Loucy (cell line): ENCODE data around the gene GOLIM4.

Experiments used
- H2AFZ ChIP-seq: fragments of 200-600 bp; sonication (generic); 2 replicates; pipeline ENCODE4 v1.6.0; 2016; ENCODE audit warnings: antibody characterized with exemption, mild to moderate bottlenecking, low read length, moderate library complexity
- H3F3A ChIP-seq: fragments of 200-600 bp; 2 replicates; pipeline ENCODE4 v1.6.0; 2016; ENCODE audit warnings: antibody characterized with exemption, low read depth, mild to moderate bottlenecking
- H3K27me3 ChIP-seq: fragments of 200-600 bp; sonication (generic); 2 replicates; pipeline ENCODE4 v1.6.1; 2014; ENCODE audit warnings: low read length, mild to moderate bottlenecking; ENCODE audit not compliant: insufficient read depth, poor library complexity, severe bottlenecking
- H3K36me3 ChIP-seq: fragments of 200-600 bp; sonication (generic); 2 replicates; pipeline ENCODE4 v1.6.1; 2016; ENCODE audit warnings: low read length; ENCODE audit not compliant: insufficient read depth
- H3K4me1 ChIP-seq: fragments of 200-600 bp; sonication (generic); 2 replicates; pipeline ENCODE4 v1.5.1; 2014; ENCODE audit warnings: low read length, mild to moderate bottlenecking; ENCODE audit not compliant: insufficient read depth, poor library complexity, severe bottlenecking
- H3K4me2 ChIP-seq: fragments of 200-600 bp; sonication (generic); 2 replicates; pipeline ENCODE4 v1.6.0; 2014; ENCODE audit warnings: antibody characterized with exemption, low read length, low read depth, mild to moderate bottlenecking; ENCODE audit not compliant: poor library complexity, severe bottlenecking
- H3K4me3 ChIP-seq: fragments of 200-600 bp; sonication (generic); 2 replicates; pipeline ENCODE4 v1.5.1; 2014; ENCODE audit warnings: low read length, mild to moderate bottlenecking, mixed read lengths; ENCODE audit not compliant: poor library complexity, severe bottlenecking
- H3K79me2 ChIP-seq: fragments of 200-600 bp; sonication (generic); 2 replicates; pipeline ENCODE4 v1.6.1; 2014; ENCODE audit warnings: low read length; ENCODE audit not compliant: insufficient read depth
- H3K9ac ChIP-seq: fragments of 200-600 bp; sonication (generic); 2 replicates; pipeline ENCODE4 v1.6.0; 2014; ENCODE audit warnings: mild to moderate bottlenecking, low read depth, low read length, moderate library complexity; ENCODE audit not compliant: poor library complexity, severe bottlenecking
- H3K9me2 ChIP-seq: fragments of 200-600 bp; sonication (generic); replicated peaks from 2 replicates; pipeline ENCODE4 v1.6.1; 2016; ENCODE audit warnings: low read depth, low read length, mixed read lengths
- H3K9me3 ChIP-seq: fragments of 200-600 bp; sonication (generic); 2 replicates; pipeline ENCODE4 v1.6.1; 2014; ENCODE audit warnings: mild to moderate bottlenecking, antibody characterized with exemption, low read length, low read depth; ENCODE audit not compliant: insufficient read depth
- H4K20me1 ChIP-seq: fragments of 200-600 bp; sonication (generic); 2 replicates; pipeline ENCODE4 v1.6.0; 2014; ENCODE audit warnings: antibody characterized with exemption, low read length, mild to moderate bottlenecking; ENCODE audit not compliant: insufficient read depth, poor library complexity, severe bottlenecking
- EZH2phosphoT487 ChIP-seq: fragments of 200-600 bp; IDR thresholded peaks from 2 replicates; pipeline ENCODE4 v1.6.1; 2018; ENCODE audit warnings: antibody characterized with exemption, mild to moderate bottlenecking, moderate library complexity, borderline replicate concordance
- TF ChIP-seq, protein P1 (sequence below): fragments of 200-600 bp; sonication (generic); conservative IDR thresholded peaks from 2 replicates; pipeline ENCODE4 v1.5.1; 2014; ENCODE audit warnings: mild to moderate bottlenecking, antibody characterized with exemption, low read length

GOLIM4 gene

DNA sequence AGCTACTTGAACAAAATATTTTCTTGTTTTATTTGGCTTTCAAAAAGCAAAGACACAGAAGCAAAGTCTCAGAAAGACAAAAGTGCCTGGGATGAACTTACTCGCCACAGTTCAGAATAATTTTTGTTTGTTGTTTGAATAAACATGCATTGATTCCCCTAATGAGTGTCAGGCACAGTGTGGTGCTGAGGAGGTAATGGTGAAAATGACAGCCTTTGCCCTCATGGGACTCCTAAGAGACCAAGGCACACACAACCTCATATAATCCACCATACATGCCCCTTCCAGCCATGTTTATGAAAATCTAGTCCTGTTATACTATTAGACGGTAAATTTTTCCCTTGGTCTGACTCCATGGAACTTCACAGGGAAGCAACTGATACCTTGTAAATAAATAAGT is 2.5 kb downstream of the GOLIM4 start:
- H4K20me1 ChIP-seq = peaks cover 18% of the 10 kb centered on the region
- no peaks in the 10 kb centered on the region for H3K9me3 ChIP-seq
- H3K79me2 ChIP-seq = peaks cover 55% of the 10 kb centered on the region
- H3K4me2 ChIP-seq = peak overlapping the region; percentile 55
- H3K9me2 ChIP-seq = no peaks in the 10 kb centered on the region
- no peak overlapping the region for H2AFZ ChIP-seq
- H3K4me1 ChIP-seq = peaks cover 36% of the 10 kb centered on the region
- H3F3A ChIP-seq = no peaks in the 10 kb centered on the region; the same call in 1 of the 2 replicates
- no peak for TF ChIP-seq EZH2phosphoT487
- TF ChIP-seq, protein P1, sequence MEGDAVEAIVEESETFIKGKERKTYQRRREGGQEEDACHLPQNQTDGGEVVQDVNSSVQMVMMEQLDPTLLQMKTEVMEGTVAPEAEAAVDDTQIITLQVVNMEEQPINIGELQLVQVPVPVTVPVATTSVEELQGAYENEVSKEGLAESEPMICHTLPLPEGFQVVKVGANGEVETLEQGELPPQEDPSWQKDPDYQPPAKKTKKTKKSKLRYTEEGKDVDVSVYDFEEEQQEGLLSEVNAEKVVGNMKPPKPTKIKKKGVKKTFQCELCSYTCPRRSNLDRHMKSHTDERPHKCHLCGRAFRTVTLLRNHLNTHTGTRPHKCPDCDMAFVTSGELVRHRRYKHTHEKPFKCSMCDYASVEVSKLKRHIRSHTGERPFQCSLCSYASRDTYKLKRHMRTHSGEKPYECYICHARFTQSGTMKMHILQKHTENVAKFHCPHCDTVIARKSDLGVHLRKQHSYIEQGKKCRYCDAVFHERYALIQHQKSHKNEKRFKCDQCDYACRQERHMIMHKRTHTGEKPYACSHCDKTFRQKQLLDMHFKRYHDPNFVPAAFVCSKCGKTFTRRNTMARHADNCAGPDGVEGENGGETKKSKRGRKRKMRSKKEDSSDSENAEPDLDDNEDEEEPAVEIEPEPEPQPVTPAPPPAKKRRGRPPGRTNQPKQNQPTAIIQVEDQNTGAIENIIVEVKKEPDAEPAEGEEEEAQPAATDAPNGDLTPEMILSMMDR = no peak
- peak overlapping the region; percentile 74 for H3K9ac ChIP-seq
- no peaks in the 10 kb centered on the region for H3K36me3 ChIP-seq
- peak overlapping the region; percentile 82 for H3K4me3 ChIP-seq
- H3K27me3 ChIP-seq = no peaks in the 10 kb centered on the region

DNA sequence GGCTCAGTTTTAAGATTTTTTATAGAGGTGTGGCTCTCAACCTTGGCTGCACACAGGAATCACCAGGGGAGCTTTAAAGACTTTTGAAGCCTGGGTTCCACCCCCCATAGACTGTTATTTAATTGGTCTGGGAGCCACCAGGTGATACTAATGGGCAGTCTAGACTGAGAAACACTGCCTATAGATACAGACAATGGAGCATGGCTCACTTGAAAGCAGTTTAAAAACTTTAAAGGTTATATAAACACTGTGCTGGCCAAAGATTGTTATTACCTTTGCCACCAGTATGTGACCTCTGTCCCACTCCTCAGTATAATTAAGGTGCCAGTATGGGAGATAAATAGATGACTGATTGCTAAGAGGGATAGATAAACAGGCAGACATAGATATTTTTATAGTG is 3.8 kb downstream of the GOLIM4 start:
- Histone ChIP-seq H3K36me3 (no peaks in the 10 kb centered on the region), H3K4me2 (peak overlapping the region; percentile 55), H3F3A (no peaks in the 10 kb centered on the region; the same call in 1 of the 2 replicates), H3K9me3 (no peaks in the 10 kb centered on the region), H2AFZ (no peak overlapping the region), H3K9ac (no peak overlapping the region), H3K79me2 (peaks cover 60% of the 10 kb centered on the region), H4K20me1 (peaks cover 20% of the 10 kb centered on the region), H3K4me3 (peak overlapping the region; percentile 82), H3K27me3 (no peaks in the 10 kb centered on the region), H3K9me2 (no peaks in the 10 kb centered on the region), H3K4me1 (peaks cover 42% of the 10 kb centered on the region)
- TF ChIP-seq, protein P1 = no peak
- TF ChIP-seq EZH2phosphoT487 = no peak

DNA sequence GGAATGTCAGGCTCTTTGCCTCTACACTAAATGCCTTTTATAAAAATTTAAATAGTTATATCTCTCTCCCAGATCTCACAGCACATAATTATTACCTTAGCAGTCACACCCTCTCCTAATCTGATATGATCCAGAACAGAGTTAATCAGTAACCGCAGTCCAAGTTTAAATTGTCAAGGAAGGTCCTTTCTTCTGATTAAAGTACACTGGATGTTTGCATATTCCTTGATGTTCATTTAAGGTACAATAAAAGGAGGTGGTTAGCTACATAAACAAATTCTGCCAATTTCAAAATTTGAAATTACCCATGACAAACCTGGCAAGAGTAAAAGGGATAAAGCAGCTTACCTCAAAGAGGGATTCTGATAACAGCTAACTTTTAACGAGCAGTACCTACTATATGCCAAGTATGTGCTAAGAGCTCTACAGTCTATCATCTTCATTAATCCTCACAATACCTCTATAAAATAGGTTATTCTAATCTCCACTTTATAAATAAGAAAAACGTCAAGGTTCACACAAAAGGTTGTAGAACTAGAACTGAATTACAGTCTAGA is 4.3 kb downstream of the GOLIM4 start:
- peak overlapping the region; percentile 55 for H3K4me2 ChIP-seq
- no peaks in the 10 kb centered on the region for H3F3A ChIP-seq
- H3K4me1 ChIP-seq = peaks cover 40% of the 10 kb centered on the region
- H3K9me3 ChIP-seq = no peaks in the 10 kb centered on the region
- TF ChIP-seq, protein P1 = no peak
- no peak for TF ChIP-seq EZH2phosphoT487
- H4K20me1 ChIP-seq = peaks cover 25% of the 10 kb centered on the region
- H3K27me3 ChIP-seq = no peaks in the 10 kb centered on the region
- no peak overlapping the region for H2AFZ ChIP-seq
- H3K9ac ChIP-seq = no peak overlapping the region
- H3K9me2 ChIP-seq = no peaks in the 10 kb centered on the region
- H3K4me3 ChIP-seq = peak overlapping the region; percentile 82
- peaks cover 65% of the 10 kb centered on the region for H3K79me2 ChIP-seq
- H3K36me3 ChIP-seq = no peaks in the 10 kb centered on the region
